PFSK-1 (cell line): ENCODE measurements around the gene LRRD1.

Experiments
- POLR2AphosphoS5 ChIP-seq: IDR thresholded peaks from 2 replicates; pipeline ENCODE4 v1.6.1; 2012; ENCODE audit warnings: low read depth, mild to moderate bottlenecking, control low read depth, low read length, moderate library complexity
- TF ChIP-seq, protein P1 (sequence below), 2 experiments: IDR thresholded peaks; 2 replicates each; pipeline versions ENCODE4 v1.6.1 to v1.8.0; 2011 to 2012; ENCODE audit warnings: low read depth in 2 of 2, low read length in 2 of 2, control low read depth in 1 of 2, inconsistent platforms in 1 of 2, mild to moderate bottlenecking in 1 of 2, moderate library complexity in 1 of 2; ENCODE audit not compliant: insufficient read depth in 1 of 2

DNA sequence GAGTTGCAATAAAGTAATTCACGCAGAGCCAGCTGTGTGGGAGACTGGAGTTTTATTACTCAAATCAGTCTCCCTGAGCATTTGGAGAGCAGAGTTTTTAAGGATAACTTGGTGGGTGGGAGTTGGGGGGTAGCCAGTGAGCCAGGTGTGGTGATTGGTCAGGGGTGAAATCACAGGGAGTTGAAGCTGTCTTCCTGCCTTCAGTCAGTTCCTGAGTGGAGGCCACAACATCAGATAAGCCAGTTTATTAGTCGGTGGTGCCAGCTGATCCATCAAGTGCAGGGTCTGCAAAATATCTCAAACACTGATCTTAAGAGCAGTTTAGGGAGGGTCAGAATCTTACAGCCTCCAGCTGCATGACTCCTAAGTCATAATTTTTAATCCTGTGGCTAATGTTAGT is 41.4 kb downstream of the LRRD1 start:
- TF ChIP-seq POLR2AphosphoS5: no peak
- TF ChIP-seq, protein P1, sequence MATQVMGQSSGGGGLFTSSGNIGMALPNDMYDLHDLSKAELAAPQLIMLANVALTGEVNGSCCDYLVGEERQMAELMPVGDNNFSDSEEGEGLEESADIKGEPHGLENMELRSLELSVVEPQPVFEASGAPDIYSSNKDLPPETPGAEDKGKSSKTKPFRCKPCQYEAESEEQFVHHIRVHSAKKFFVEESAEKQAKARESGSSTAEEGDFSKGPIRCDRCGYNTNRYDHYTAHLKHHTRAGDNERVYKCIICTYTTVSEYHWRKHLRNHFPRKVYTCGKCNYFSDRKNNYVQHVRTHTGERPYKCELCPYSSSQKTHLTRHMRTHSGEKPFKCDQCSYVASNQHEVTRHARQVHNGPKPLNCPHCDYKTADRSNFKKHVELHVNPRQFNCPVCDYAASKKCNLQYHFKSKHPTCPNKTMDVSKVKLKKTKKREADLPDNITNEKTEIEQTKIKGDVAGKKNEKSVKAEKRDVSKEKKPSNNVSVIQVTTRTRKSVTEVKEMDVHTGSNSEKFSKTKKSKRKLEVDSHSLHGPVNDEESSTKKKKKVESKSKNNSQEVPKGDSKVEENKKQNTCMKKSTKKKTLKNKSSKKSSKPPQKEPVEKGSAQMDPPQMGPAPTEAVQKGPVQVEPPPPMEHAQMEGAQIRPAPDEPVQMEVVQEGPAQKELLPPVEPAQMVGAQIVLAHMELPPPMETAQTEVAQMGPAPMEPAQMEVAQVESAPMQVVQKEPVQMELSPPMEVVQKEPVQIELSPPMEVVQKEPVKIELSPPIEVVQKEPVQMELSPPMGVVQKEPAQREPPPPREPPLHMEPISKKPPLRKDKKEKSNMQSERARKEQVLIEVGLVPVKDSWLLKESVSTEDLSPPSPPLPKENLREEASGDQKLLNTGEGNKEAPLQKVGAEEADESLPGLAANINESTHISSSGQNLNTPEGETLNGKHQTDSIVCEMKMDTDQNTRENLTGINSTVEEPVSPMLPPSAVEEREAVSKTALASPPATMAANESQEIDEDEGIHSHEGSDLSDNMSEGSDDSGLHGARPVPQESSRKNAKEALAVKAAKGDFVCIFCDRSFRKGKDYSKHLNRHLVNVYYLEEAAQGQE (IDR thresholded peaks at IDR 0.05; ENCODE audit: insufficient read depth in 1 of 2, low read depth in 2 of 2, low read length in 2 of 2): no peak
